ENCODE measurements around the gene P3H2.

GRCh38 chr3:190109441-190109840 lies 11.3 kb downstream of the P3H2 start:
- no peak for TF ChIP-seq EZH2 (IDR thresholded peaks at IDR 0.05; ENCODE audit: borderline replicate concordance, low read depth, low read length, poor library complexity, severe bottlenecking)
- TF ChIP-seq, protein P1, sequence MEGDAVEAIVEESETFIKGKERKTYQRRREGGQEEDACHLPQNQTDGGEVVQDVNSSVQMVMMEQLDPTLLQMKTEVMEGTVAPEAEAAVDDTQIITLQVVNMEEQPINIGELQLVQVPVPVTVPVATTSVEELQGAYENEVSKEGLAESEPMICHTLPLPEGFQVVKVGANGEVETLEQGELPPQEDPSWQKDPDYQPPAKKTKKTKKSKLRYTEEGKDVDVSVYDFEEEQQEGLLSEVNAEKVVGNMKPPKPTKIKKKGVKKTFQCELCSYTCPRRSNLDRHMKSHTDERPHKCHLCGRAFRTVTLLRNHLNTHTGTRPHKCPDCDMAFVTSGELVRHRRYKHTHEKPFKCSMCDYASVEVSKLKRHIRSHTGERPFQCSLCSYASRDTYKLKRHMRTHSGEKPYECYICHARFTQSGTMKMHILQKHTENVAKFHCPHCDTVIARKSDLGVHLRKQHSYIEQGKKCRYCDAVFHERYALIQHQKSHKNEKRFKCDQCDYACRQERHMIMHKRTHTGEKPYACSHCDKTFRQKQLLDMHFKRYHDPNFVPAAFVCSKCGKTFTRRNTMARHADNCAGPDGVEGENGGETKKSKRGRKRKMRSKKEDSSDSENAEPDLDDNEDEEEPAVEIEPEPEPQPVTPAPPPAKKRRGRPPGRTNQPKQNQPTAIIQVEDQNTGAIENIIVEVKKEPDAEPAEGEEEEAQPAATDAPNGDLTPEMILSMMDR (conservative IDR thresholded peaks at IDR 0.05; ENCODE audit: low read depth, low read length): no peak

All from A673 (cell line).